Spleen (tissue), 11 donors: ENCODE measurements around the gene LMOD3. TPM values are rescaled to one million over a fixed set of nuclear protein-coding genes. Genes with fewer than 3 reads are reported as not detected.

ENCODE experiments used
- DNase-seq: peaks from one replicate; pipeline ENCODE4 v3.0.0-alpha.2; 2020
- H3K27ac ChIP-seq, 8 donors: fragments of 200-600 bp; sonication (generic) in 7 of 8; 1 replicate in 4 of 8; 2 replicates in 4 of 8; pipeline versions ENCODE4 v1.5.0 to v1.8.0; 2016 to 2021; ENCODE audit warnings: inconsistent platforms in 4 of 8, mild to moderate bottlenecking in 4 of 8, moderate library complexity in 1 of 8
- H3K27me3 ChIP-seq, 7 donors: fragments of 200-600 bp; sonication (generic) in 6 of 7; replicated peaks in 1 of 7; 1 replicate in 4 of 7; 2 replicates in 3 of 7; pipeline versions ENCODE4 v1.5.0 to v1.8.0; 2016 to 2021; ENCODE audit warnings: inconsistent platforms in 3 of 7, mild to moderate bottlenecking in 1 of 7
- H3K36me3 ChIP-seq, 6 donors: fragments of 200-600 bp; sonication (generic) in 5 of 6; 1 replicate in 4 of 6; 2 replicates in 2 of 6; pipeline versions ENCODE4 v1.5.0 to v1.8.0; 2016 to 2021; ENCODE audit warnings: inconsistent platforms in 2 of 6
- H3K4me1 ChIP-seq, 6 donors: fragments of 200-600 bp; sonication (generic) in 5 of 6; 1 replicate in 3 of 6; 2 replicates in 3 of 6; pipeline versions ENCODE4 v1.5.0 to v1.8.0; 2016 to 2021; ENCODE audit warnings: inconsistent platforms in 3 of 6
- H3K4me3 ChIP-seq, 8 donors: fragments of 200-600 bp; sonication (generic) in 7 of 8; 1 replicate in 4 of 8; 2 replicates in 4 of 8; pipeline versions ENCODE4 v1.5.0 to v1.8.0; 2016 to 2021; ENCODE audit warnings: inconsistent platforms in 4 of 8, mild to moderate bottlenecking in 4 of 8, moderate library complexity in 2 of 8
- H3K9me3 ChIP-seq, 8 donors: fragments of 200-600 bp; sonication (generic) in 7 of 8; 1 replicate in 4 of 8; 2 replicates in 4 of 8; pipeline versions ENCODE4 v1.5.0 to v1.8.0; 2016 to 2021; ENCODE audit warnings: inconsistent platforms in 4 of 8
- POLR2A ChIP-seq, 3 donors: fragments of 450-650 bp; IDR thresholded peaks; one replicate each; pipeline ENCODE4 v1.5.1; 2017; ENCODE audit warnings: antibody characterized with exemption in 3 of 3, mild to moderate bottlenecking in 1 of 3
- POLR2AphosphoS5 ChIP-seq, 3 donors: sonication (generic); formaldehyde crosslinking; IDR thresholded peaks; one replicate each; pipeline ENCODE4 v1.5.1; 2017; ENCODE audit warnings: antibody characterized with exemption in 3 of 3
- WGBS, 5 donors: extraction: QIAGEN DNeasy Blood & Tissue Kit in 3 of 5; methylation state at CpG; one replicate each; pipeline versions ENCODE4 v1.1.5 to v1.1.7; 2013 to 2018; 5-methylcytosine and 5-hydroxymethylcytosine counted together
- intact Hi-C: fragments of 100-400 bp; cut with DNase I; formaldehyde crosslinking; loops from one replicate; pipeline ENCODE4 v1.15.0; 2023; ENCODE audit warnings: low total_unique reads
- polyA plus RNA-seq, 3 donors: library from polyadenylated mRNA; stranded (reverse); fragments of 200-250 nt; gene quantifications; one replicate each; pipeline ENCODE4 v1.2.1, GENCODE V29; 2013
- total RNA-seq, 7 donors: library from RNA; depleted of rRNA in 3 of 7; stranded (reverse); fragments of >200 nt in 3 of 7; fragmentation: NEBNext Ultra II Directional in 4 of 7; extraction: Animal tissue kit (Norgen Biotek cat#: 25700) in 4 of 7; gene quantifications; one replicate each; pipeline versions ENCODE4 v1.1.0 to v1.2.1, GENCODE V29; 2016 to 2021
- TF ChIP-seq, protein P1 (sequence below), 11 experiments: fragments of 200-600 bp in 7 of 11; fragments of 450-650 bp in 4 of 11; sonication (generic) in 4 of 11; IDR thresholded peaks in 8 of 11; conservative IDR thresholded peaks in 3 of 11; 1 replicate in 7 of 11; 2 replicates in 4 of 11; pipeline versions ENCODE4 v1.4.0 to v1.8.0; 2016 to 2021; ENCODE audit warnings: antibody characterized with exemption in 11 of 11, inconsistent platforms in 4 of 11, mild to moderate bottlenecking in 1 of 11
- donor health status: healthy with polysubstance abuse.
- donor health status: DM: no; HTN: no; CAD: no; lungs with moderate emphysema.
- donor health status: DM: no; HTN: no; CAD: no.
- donor health status: Bipolar disorder and iron deficiency.
- donor health status: healthy.
- donor health status: DM: no; HTN: no; CAD: no.
- donor health status: DM: yes; HTN: yes; CAD: no.

Gene LMOD3
- total and polyA plus RNA-seq, 10 donors = 0.10 to 1.2 (median 0.22) TPM; not detected in 1

DNA sequence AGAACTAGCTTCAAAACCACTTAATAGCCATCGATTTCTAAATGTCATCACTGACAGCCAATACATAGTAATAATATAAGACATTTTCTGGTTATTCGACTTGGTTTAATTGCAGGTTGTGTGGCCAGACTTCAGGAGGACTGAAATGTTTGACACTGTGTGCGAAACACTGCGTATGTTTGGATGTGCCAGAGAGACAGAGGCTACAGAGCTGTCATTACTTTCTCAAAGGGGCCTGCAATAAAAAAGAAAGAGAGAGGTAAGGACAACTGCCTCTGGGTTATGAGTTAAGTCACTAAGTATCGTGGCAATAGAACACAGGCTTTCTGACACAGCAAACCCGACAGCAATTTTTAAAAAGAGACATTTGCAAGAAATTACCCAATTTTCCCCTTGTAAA, 882 bp downstream of the LMOD3 start:
- Histone ChIP-seq H3K27ac (peak overlapping the region in 1 of 8 donors; percentile 7), H3K27me3 (no peaks in the 10 kb centered on the region), H3K36me3 (no peaks in the 10 kb centered on the region), H3K9me3 (no peaks in the 10 kb centered on the region), H3K4me1 (peaks cover 0 to 18% (median 10%) of the 10 kb centered on the region in 6 donors), H3K4me3 (no peak overlapping the region)
- intact Hi-C loops = no loop called here
- WGBS, 5 donors = 82 to 91% (median 87%) methylated on average over 6 of the region's 6 CpGs
- no peak for DNase-seq
- TF ChIP-seq, protein P1, sequence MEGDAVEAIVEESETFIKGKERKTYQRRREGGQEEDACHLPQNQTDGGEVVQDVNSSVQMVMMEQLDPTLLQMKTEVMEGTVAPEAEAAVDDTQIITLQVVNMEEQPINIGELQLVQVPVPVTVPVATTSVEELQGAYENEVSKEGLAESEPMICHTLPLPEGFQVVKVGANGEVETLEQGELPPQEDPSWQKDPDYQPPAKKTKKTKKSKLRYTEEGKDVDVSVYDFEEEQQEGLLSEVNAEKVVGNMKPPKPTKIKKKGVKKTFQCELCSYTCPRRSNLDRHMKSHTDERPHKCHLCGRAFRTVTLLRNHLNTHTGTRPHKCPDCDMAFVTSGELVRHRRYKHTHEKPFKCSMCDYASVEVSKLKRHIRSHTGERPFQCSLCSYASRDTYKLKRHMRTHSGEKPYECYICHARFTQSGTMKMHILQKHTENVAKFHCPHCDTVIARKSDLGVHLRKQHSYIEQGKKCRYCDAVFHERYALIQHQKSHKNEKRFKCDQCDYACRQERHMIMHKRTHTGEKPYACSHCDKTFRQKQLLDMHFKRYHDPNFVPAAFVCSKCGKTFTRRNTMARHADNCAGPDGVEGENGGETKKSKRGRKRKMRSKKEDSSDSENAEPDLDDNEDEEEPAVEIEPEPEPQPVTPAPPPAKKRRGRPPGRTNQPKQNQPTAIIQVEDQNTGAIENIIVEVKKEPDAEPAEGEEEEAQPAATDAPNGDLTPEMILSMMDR (IDR thresholded peaks at IDR 0.05 in 8 of 11, conservative IDR thresholded peaks at IDR 0.05 in 3 of 11) = no peak
- no peak for TF ChIP-seq POLR2A (IDR thresholded peaks at IDR 0.05)
- TF ChIP-seq POLR2AphosphoS5 (IDR thresholded peaks at IDR 0.05) = no peak

DNA sequence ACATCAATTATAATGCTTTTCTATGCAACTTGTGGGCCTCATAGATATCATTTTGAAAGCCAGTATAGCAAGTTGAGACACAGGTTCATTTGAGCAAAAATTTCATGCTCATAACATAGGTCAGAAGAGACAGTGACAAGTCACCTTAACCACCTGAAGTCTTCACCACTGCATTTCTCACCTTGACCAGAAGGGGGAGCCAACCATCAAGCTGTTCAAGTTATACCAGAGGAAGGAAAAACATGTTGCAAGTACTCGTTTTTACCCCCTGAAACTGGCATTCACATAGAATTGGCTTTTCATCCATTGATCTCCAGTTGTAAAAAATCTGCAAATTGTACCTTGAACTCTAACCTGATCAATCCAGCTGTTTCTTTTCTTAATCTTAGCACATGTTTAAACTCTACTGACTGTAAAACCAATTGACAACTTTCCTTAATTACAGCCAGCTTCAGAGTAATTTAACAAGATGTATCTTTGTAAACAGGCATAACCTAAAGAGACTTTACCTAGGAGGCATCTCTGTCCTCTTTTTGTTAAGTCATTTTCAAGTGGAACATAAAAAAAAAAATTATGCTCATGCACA, 1.4 kb downstream of the LMOD3 start:
- no peak overlapping the region for H3K27ac ChIP-seq

DNA sequence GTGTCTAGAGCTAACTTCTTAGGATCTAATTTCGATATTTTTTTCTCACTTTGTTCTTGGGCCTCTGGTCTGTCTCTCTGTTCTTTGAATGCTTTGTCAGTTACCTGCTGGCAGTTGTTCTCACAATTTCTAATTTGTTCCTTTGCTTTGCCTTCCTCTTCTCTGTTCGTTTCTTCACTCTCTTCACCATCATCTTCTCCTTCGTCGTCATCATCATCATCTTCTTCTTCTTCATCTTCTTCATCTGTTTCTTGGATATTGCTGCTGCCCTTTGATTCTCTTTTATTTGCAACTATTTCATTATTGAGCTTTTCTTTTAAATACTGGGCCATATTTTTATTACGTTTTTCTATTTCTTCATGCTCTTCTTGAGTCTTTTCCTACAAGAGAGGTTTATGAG, 2.7 kb downstream of the LMOD3 start:
- H3K4me3 ChIP-seq = no peak overlapping the region
- TF ChIP-seq POLR2A (IDR thresholded peaks at IDR 0.05) (no peak), POLR2AphosphoS5 (IDR thresholded peaks at IDR 0.05) (no peak)
- TF ChIP-seq, protein P1 (IDR thresholded peaks at IDR 0.05 in 8 of 11, conservative IDR thresholded peaks at IDR 0.05 in 3 of 11) = no peak
- H3K9me3 ChIP-seq = no peaks in the 10 kb centered on the region
- intact Hi-C loops = no loop called here
- DNase-seq = no peak
- H3K36me3 ChIP-seq = no peaks in the 10 kb centered on the region
- H3K27ac ChIP-seq = no peak overlapping the region
- H3K27me3 ChIP-seq = no peaks in the 10 kb centered on the region
- 89 to 95% (median 93%) methylated on average over 5 of the region's 5 CpGs for WGBS, 5 donors
- H3K4me1 ChIP-seq = peaks cover 0 to 18% (median 10%) of the 10 kb centered on the region in 6 donors

More for the DNA sequence above, 1.4 kb downstream of the LMOD3 start:
- WGBS, 5 donors = 0 to 2% (median 0%) methylated on average over 1 of the region's 1 CpG
- no peaks in the 10 kb centered on the region for H3K9me3 ChIP-seq
- no peak for DNase-seq
- intact Hi-C loops = no loop called here
- H3K4me3 ChIP-seq = no peak overlapping the region
- H3K36me3 ChIP-seq = no peaks in the 10 kb centered on the region
- no peaks in the 10 kb centered on the region for H3K27me3 ChIP-seq
- no peak for TF ChIP-seq POLR2A (IDR thresholded peaks at IDR 0.05)
- TF ChIP-seq, protein P1 (IDR thresholded peaks at IDR 0.05 in 8 of 11, conservative IDR thresholded peaks at IDR 0.05 in 3 of 11) = peak; percentile 78 to 92 (median 88)
- TF ChIP-seq POLR2AphosphoS5 (IDR thresholded peaks at IDR 0.05) = no peak
- peaks cover 0 to 18% (median 10%) of the 10 kb centered on the region in 6 donors for H3K4me1 ChIP-seq

DNA sequence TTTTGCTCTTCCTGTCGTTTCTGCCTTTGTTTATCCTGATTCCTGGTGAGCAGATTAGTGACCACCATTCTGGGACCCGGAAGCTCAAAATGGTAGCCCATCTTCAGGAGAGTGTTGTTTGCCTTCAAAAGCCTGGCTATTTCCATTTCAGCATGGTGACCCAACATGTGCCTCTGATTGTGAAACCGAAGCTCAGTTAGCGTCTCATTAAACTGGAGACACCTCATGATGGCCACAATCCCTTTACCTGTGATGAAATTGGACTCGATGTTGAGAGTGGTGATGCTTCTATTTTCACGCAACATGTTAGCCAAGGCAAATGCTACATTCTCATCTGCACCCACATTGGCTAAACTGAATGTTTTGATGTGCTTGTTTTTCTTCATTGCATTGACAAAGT, 3.3 kb downstream of the LMOD3 start:
- Histone ChIP-seq H3K27ac (no peak overlapping the region), H3K36me3 (no peaks in the 10 kb centered on the region), H3K27me3 (no peaks in the 10 kb centered on the region), H3K4me1 (peaks cover 0 to 18% (median 10%) of the 10 kb centered on the region in 6 donors), H3K4me3 (no peak overlapping the region), H3K9me3 (no peaks in the 10 kb centered on the region)
- WGBS, 5 donors = 77 to 94% (median 88%) methylated on average over 6 of the region's 6 CpGs
- TF ChIP-seq POLR2AphosphoS5 (IDR thresholded peaks at IDR 0.05) (no peak), POLR2A (IDR thresholded peaks at IDR 0.05) (no peak)
- TF ChIP-seq, protein P1 (IDR thresholded peaks at IDR 0.05 in 8 of 11, conservative IDR thresholded peaks at IDR 0.05 in 3 of 11) = no peak
- intact Hi-C loops = no loop called here
- DNase-seq = no peak
